ENCODE data around the gene MRPL52.

The MRPL52 gene

GRCh38 chr14:22883173-22883976 is 53.7 kb downstream of the MRPL52 start, which contains the start of gene REM2:
Gene REM2, plus strand, starts transcription at chr14:22883222. Its CDS starts 66 bp downstream, at chr14:22883288.
- no peak for TF ChIP-seq CTCF (IDR thresholded peaks at IDR 0.05)
- Histone ChIP-seq H3K4me3 (no peak within 1 kb of the TSS), H3K27ac (no peak within 1 kb of the TSS)
- DNase-seq (ENCODE audit: low spot score): no peak

- DNase-seq (ENCODE audit: low spot score): no peak
- Histone ChIP-seq H3K4me3 (no peak overlapping the region), H3K27ac (no peak overlapping the region)
- no peak for TF ChIP-seq CTCF (IDR thresholded peaks at IDR 0.05)
Observed at GRCh38 chr14:22884076-22884737, 54.5 kb downstream of the MRPL52 start.

All from coronary artery (tissue), 2 donors.